D341Med (cell line): ENCODE measurements around the gene TXNDC8.
"Not testable (repeated sequence)": the region's sequence is repeated elsewhere in the genome, so short reads cannot be mapped to it uniquely, and the experiment has no call there.

Experiments used
- DNase-seq: peaks from one replicate; pipeline ENCODE4 v3.0.0; 2012; ENCODE audit warnings: low spot score

TXNDC8 gene

DNA sequence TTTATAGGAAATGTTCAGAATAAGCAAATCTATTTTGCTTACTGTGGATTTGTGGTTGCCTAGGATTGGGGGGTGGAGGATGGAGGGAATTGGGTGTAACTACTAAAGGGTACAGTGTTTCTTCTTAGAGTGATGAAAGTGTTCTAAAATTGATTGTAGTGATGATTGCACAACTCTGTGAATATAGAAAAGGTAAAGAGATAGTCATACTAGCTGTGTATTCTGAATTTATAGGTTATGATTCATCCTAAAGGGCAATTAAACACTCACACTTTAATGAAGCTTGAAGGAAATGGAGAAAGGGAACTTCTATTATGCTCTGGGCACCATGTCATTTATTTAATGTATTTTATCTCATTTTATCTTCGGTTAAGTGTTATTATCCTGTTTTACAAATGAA, 9.9 kb downstream of the TXNDC8 start:
- DNase-seq, result no peak

- DNase-seq, result no peak
Observed at GRCh38 chr9:110323818-110324217, 13.8 kb downstream of the TXNDC8 start.

DNA sequence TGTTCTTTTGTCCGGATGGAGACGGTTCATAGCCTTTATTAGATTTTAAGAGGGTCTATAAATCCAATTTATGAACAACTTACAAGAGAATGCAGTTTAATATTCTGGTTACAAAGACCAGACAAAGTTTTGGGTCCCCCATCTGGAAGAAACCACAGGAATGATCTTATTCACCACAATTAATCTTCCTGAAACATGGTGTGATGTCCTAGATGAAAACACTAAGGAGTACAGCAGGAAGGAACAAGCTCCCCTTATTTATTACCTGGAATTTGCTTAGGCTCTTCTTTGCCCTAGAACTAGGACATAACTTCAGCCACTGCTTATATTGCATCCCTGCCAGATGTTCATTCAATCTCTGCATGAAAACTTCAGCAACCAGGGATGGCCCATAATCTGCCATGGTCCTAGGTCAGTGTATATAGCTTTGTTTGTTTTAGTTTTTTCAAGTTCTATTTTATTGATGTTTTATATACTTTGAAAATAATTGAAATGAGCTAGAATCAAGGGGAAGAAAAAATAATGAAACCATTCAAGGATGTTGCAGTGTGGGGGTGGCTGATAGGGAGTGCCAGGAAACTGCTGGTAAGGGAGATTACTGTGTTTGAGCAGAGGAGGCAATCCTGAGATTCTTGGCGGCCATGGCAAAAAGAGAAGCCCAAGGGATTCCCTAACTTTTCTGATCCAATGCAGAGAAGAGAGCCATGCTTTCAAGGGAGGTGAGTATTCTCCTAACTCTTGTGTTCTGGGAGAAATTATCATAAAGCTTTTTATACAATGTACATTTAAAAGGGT, 16.8 kb downstream of the TXNDC8 start:
- no peak for DNase-seq

- DNase-seq, result no peak
Observed at GRCh38 chr9:110319781-110320492, 17.7 kb downstream of the TXNDC8 start.

- no peak for DNase-seq
Observed at GRCh38 chr9:110317911-110318310, 19.8 kb downstream of the TXNDC8 start.

DNA sequence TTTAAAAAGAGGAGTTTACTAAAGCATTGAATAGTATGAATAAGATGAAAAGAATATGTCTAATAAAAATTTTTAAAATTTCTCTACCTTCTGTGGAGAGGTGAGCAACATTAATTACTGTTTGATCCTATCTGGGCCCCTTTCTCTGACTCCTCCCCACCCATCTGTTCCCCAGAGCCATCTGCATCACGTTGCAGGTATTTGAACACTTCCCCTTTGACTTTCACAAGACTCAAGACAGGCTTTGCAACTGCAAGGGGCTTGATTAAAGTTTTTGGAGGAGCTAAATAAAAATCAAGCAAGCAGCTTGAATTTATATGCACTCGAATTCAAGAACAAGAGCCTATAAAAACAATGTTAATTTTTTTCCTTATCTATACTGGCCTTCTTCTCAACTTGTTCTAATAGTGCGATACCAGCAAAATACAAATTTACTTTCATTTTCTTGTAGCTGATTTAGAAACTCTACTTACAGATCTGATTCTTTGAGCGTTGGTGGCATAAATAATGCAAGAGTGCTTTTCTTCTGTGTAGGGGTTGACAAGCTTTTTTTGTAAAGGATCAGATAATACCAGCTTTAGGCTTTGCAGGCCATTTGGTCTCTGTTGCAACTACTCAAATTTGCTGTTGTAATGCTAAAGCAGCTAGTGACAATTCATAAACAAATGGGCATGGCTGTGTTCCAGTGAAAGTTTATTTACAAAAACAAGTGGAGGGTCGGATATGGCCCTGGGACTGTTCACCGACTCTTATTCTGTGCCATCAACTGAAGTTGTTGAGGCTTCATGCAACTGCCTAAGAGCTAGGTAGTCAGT, 21.2 kb downstream of the TXNDC8 start:
- DNase-seq, result no peak

DNA sequence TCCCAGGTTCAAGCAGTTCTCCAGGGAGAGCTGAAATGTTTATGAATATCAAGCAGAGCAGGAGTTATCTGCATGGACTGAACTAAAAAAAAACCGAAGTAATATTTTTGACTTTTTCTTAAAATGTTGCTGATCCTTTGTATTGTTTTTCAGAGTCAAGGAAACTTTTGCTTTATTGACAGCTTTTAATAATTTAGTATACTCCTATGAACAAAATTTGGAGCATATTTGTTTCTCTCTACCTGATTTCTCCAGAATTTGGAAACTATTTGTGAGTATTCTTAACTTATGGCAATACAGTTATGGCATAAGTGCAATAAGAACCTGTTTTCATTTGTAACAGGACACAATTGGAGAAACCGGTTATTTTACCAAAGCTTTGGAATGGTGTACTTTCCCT, 25.7 kb downstream of the TXNDC8 start:
- DNase-seq, result not testable (repeated sequence)

DNA sequence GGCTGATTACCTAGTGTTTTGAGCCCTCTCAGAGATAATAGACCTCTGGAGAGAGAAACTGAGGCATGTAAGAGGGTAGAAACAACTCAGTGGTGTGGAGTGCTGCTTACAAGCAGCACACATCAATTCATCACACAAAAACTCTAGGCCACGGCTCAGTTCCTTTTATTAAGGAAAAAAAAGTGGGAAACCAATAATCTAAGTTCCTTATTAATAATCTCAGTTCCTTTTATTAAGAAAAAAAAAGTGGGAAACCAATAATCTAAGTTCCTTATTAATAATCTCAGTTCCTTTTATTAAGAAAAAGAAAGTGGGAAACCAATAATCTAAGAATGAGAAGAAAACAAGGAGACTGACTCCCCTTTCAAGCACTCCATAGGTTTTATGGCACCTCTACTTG, 28.0 kb downstream of the TXNDC8 start:
- no peak for DNase-seq

- DNase-seq, result no peak
Observed at GRCh38 chr9:110308633-110309038, 29.0 kb downstream of the TXNDC8 start.

GRCh38 chr9:110307191-110307590, 30.5 kb downstream of the TXNDC8 start:
- no peak for DNase-seq

GRCh38 chr9:110303133-110303532, 34.5 kb downstream of the TXNDC8 start:
- no peak for DNase-seq

GRCh38 chr9:110298043-110298605, 39.5 kb downstream of the TXNDC8 start:
- no peak for DNase-seq

- DNase-seq, result no peak
Observed at GRCh38 chr9:110293248-110293647, 44.4 kb downstream of the TXNDC8 start.

- DNase-seq, result no peak
Observed at GRCh38 chr9:110291921-110292557, 45.6 kb downstream of the TXNDC8 start.

DNA sequence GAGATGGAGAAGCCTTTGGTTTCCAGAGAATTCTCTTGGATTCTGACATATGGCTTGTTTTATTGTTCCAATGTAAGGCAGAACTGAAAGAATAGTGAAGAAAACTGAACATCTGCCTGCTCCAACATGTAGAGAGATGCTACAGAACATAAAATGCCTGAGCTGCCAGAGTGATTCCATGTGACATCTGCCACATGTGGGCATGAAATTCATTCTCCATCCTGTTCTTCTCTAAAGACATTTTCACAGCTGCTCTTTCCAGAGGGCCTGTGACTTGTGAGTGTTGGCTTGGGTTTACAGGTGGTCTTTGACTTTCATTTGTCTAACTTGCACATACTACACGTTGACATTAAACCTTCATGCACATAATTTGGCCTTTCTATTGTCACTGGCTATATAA, 47.7 kb downstream of the TXNDC8 start:
- DNase-seq, result no peak

GRCh38 chr9:110288503-110288902, 49.2 kb downstream of the TXNDC8 start:
- no peak for DNase-seq

DNA sequence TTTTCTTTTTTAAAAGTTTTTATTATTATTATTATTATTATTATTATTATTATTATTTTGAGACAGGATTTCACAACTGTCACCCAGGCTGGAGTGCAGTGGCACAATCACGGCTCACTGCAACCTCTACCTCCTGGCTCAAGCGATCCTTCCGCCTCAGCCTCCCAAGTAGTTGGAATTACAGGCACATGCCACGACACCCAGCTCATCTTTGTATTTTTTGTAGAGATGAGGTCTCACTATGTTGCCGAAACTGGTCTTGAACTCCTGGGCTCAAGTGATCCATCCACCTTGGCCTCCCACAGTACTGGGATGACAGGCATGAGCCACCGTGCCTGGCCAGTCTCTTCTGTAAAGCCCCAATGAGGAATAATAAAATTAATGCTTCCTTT, 50.4 kb downstream of the TXNDC8 start:
- no peak for DNase-seq

DNA sequence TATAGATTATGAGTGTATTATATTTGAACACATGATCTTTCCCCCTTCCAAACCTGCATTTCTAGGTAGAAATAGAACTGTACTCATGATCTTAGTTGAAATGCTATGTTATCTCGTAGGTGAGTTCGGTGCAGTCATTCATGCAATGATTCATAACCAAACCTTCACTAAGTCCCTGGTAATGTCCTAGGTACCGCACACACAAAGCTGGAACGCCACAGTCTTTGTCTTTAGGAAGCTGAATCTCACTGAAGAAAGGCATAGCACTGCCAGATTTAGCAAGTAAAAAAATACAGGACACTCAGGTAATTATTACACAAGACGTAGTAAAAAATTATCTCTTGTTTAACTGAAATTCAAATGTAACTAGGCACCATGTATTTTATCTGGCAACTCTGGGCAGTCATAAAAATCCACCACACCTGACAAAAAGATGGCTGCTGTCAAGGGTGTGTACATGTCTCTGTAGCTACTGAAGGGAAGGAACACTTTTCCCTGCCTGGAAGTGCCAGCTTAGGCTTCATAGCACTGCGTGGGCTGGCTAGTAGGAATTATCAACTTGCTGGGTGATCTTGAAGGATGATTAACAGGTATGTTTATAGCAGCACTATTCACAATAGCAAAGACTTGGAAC, 53.3 kb downstream of the TXNDC8 start:
- DNase-seq, result no peak

GRCh38 chr9:110283751-110284150, 53.9 kb downstream of the TXNDC8 start:
- DNase-seq, result no peak

DNA sequence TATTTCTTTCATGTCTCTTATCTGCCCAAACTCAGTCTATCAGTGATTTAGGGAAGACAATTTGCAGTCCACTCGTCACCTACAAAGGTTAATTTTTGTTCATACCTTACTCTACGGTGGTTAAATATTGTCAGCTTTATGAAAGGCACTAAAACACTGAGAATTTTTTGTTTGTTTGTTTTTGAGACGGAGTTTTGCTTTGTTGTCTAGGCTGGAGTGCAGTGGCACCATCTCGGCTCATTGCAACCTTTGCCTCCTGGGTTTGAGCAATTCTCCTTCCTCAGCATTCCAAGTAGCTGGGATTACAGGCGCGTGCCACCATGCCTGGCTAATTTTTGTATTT, 55.0 kb downstream of the TXNDC8 start:
- no peak for DNase-seq

- DNase-seq, result no peak
Observed at GRCh38 chr9:110282018-110282738, 55.5 kb downstream of the TXNDC8 start.
